Measurements from ENCODE around the gene EPOP. TPM values are rescaled to one million over a fixed set of nuclear protein-coding genes. Genes with fewer than 3 reads are reported as not detected.

Gene EPOP
- total RNA-seq = 10 to 100 TPM; 16.8 to 19.4 TPM
- 18.6 TPM for polyA plus RNA-seq (ENCODE audit: insufficient read depth, low read depth, low replicate concordance)
- long read RNA-seq, donor 1, transcript EPOP-201 (1 exons, 3,719 nt) = major isoform, 5 of 5 reads
- long read RNA-seq, donor 1, partial matches to known transcripts = 0 of 5 reads
- long read RNA-seq, donor 1, other reads (novel, unspliced or antisense) = 0 of 5 reads
- long read RNA-seq, donor 2, partial matches to known transcripts = 0 of 1 reads
- long read RNA-seq, donor 2, other reads (novel, unspliced or antisense) = 0 of 1 reads

GRCh38 chr17:38674749-38675615, at the start of gene EPOP:
EPOP (minus strand) TSS chr17:38674957; CDS start chr17:38674495, 462 bp downstream.
- no peaks in the 10 kb centered on the region for H3K27me3 ChIP-seq
- peak within 1 kb of the TSS; percentile 65 to 68 for H3K4me3 ChIP-seq
- WGBS, 2 donors = 3 to 8% methylated on average over 21 to 80 of the region's 80 CpGs
- intact Hi-C loops (cut with DNase I; ENCODE audit: low total_unique reads) = loop anchor here (5.0 kb wide), 1 partner anchor 57 kb away; the partner anchor contains the start of gene CISD3
- peak; percentile 94 for DNase-seq
- no peak for TF ChIP-seq CTCF (IDR thresholded peaks at IDR 0.05)
- TF ChIP-seq POLR2A (IDR thresholded peaks at IDR 0.05) = no peak
- no peaks in the 10 kb centered on the region for H3K36me3 ChIP-seq (ENCODE audit: low read depth, missing control alignments)
- peaks cover 28% of the 10 kb centered on the region for H3K4me1 ChIP-seq
- H3K9me3 ChIP-seq = no peaks in the 10 kb centered on the region
- peak within 1 kb of the TSS in 1 of 2 donors; percentile 53 for H3K27ac ChIP-seq

- H3K4me1 ChIP-seq = peaks cover 12% of the 10 kb centered on the region
- intact Hi-C loops (cut with DNase I; ENCODE audit: low total_unique reads) = no loop called here
- H3K27ac ChIP-seq = no peak overlapping the region
These were observed 47.0 kb upstream of the EPOP start for GRCh38 chr17:38721802-38722201.

GRCh38 chr17:38720941-38721340, 46.2 kb upstream of the EPOP start:
- Histone ChIP-seq H3K4me3 (no peak overlapping the region), H3K27ac (no peak overlapping the region), H3K4me1 (peaks cover 12% of the 10 kb centered on the region), H3K9me3 (no peaks in the 10 kb centered on the region), H3K36me3 (ENCODE audit: low read depth, missing control alignments) (no peaks in the 10 kb centered on the region), H3K27me3 (no peaks in the 10 kb centered on the region)
- intact Hi-C loops (cut with DNase I; ENCODE audit: low total_unique reads) = no loop called here
- 68 to 72% methylated on average over 6 of the region's 6 CpGs for WGBS, 2 donors
- TF ChIP-seq POLR2A (IDR thresholded peaks at IDR 0.05) (no peak), CTCF (IDR thresholded peaks at IDR 0.05) (no peak)
- DNase-seq = no peak

More at GRCh38 chr17:38721802-38722201, 47.0 kb upstream of the EPOP start:
- no peaks in the 10 kb centered on the region for H3K9me3 ChIP-seq
- WGBS, 2 donors = 93 to 100% methylated on average over 1 to 16 of the region's 16 CpGs
- no peak overlapping the region for H3K4me3 ChIP-seq
- H3K27me3 ChIP-seq = no peaks in the 10 kb centered on the region
- no peak for TF ChIP-seq CTCF (IDR thresholded peaks at IDR 0.05)
- TF ChIP-seq POLR2A (IDR thresholded peaks at IDR 0.05) = no peak
- no peak for DNase-seq
- no peaks in the 10 kb centered on the region for H3K36me3 ChIP-seq (ENCODE audit: low read depth, missing control alignments)

- H3K36me3 ChIP-seq (ENCODE audit: low read depth, missing control alignments) = no peaks in the 10 kb centered on the region
- no peaks in the 10 kb centered on the region for H3K9me3 ChIP-seq
- H3K27ac ChIP-seq = no peak overlapping the region
- intact Hi-C loops (cut with DNase I; ENCODE audit: low total_unique reads) = no loop called here
- H3K4me3 ChIP-seq = peak overlapping the region in 1 of 2 donors; percentile 30
- H3K4me1 ChIP-seq = peaks cover 12% of the 10 kb centered on the region
- DNase-seq = no peak
- no peaks in the 10 kb centered on the region for H3K27me3 ChIP-seq
- WGBS, 2 donors = 51 to 61% methylated on average over 30 to 37 of the region's 39 CpGs
- no peak for TF ChIP-seq POLR2A (IDR thresholded peaks at IDR 0.05)
- no peak for TF ChIP-seq CTCF (IDR thresholded peaks at IDR 0.05)
These were observed 45.3 kb upstream of the EPOP start for GRCh38 chr17:38719943-38720641.
